ENCODE measurements around the gene UBAC2. TPM values are rescaled to one million over a fixed set of nuclear protein-coding genes. Genes with fewer than 3 reads are reported as not detected.

Gene UBAC2
- total RNA-seq, 1 donor from 2014 or later: 44.3 TPM

GRCh38 chr13:99205621-99206220 lies 5.1 kb downstream of the UBAC2 start:
- intact Hi-C loops (cut with micrococcal nuclease): no loop called here
- no peaks in the 10 kb centered on the region for H3K9me3 ChIP-seq (replicated peaks)

DNA sequence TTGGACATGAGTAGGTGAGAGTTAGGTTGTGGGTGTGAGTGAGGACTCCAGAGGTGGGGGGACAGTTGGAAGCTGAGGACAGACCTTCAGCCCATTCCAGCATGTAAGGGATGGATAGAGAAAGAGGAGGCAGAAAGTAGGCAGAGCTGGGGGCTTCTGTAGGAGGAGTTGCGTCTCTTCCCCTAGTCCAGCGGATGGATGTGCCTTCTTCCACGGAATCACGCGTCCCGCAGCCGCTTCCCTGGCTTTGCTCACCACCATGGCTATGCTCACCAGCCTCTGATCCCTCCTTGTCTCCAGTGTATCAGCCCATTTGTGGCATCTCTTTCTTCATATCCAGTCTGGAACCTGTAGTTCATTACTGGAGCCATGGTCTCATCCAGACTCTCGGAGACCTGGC lies 5.6 kb downstream of the UBAC2 start:
- Histone ChIP-seq H3K27me3 (ENCODE audit: low read depth) (no peaks in the 10 kb centered on the region), H3K4me3 (no peak overlapping the region), H3K9me3 (replicated peaks) (no peaks in the 10 kb centered on the region), H3K27ac (replicated peaks) (no peak overlapping the region), H3K4me1 (peaks cover 44% of the 10 kb centered on the region), H3K36me3 (peaks cover 10% of the 10 kb centered on the region)
- intact Hi-C loops (cut with micrococcal nuclease): no loop called here
- TF ChIP-seq, protein P1, sequence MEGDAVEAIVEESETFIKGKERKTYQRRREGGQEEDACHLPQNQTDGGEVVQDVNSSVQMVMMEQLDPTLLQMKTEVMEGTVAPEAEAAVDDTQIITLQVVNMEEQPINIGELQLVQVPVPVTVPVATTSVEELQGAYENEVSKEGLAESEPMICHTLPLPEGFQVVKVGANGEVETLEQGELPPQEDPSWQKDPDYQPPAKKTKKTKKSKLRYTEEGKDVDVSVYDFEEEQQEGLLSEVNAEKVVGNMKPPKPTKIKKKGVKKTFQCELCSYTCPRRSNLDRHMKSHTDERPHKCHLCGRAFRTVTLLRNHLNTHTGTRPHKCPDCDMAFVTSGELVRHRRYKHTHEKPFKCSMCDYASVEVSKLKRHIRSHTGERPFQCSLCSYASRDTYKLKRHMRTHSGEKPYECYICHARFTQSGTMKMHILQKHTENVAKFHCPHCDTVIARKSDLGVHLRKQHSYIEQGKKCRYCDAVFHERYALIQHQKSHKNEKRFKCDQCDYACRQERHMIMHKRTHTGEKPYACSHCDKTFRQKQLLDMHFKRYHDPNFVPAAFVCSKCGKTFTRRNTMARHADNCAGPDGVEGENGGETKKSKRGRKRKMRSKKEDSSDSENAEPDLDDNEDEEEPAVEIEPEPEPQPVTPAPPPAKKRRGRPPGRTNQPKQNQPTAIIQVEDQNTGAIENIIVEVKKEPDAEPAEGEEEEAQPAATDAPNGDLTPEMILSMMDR (IDR thresholded peaks at IDR 0.05; ENCODE audit: borderline replicate concordance): no peak
- DNase-seq: no peak

More at GRCh38 chr13:99205621-99206220, 5.1 kb downstream of the UBAC2 start:
- H3K4me3 ChIP-seq: no peak overlapping the region
- H3K27ac ChIP-seq (replicated peaks): no peak overlapping the region
- no peak for DNase-seq
- H3K4me1 ChIP-seq: peaks cover 49% of the 10 kb centered on the region
- no peaks in the 10 kb centered on the region for H3K27me3 ChIP-seq (ENCODE audit: low read depth)
- H3K36me3 ChIP-seq: peaks cover 10% of the 10 kb centered on the region
- TF ChIP-seq, protein P1 (IDR thresholded peaks at IDR 0.05; ENCODE audit: borderline replicate concordance): no peak

- TF ChIP-seq, protein P1 (IDR thresholded peaks at IDR 0.05; ENCODE audit: borderline replicate concordance): no peak
- Histone ChIP-seq H3K27me3 (ENCODE audit: low read depth) (no peaks in the 10 kb centered on the region), H3K36me3 (peaks cover 10% of the 10 kb centered on the region), H3K27ac (replicated peaks) (no peak overlapping the region), H3K4me3 (no peak overlapping the region), H3K4me1 (peaks cover 37% of the 10 kb centered on the region), H3K9me3 (replicated peaks) (no peaks in the 10 kb centered on the region)
- intact Hi-C loops (cut with micrococcal nuclease): no loop called here
- DNase-seq: no peak
These were observed 6.2 kb downstream of the UBAC2 start for GRCh38 chr13:99206873-99207272.

GRCh38 chr13:99207511-99207910 lies 6.9 kb downstream of the UBAC2 start:
- no peak for DNase-seq
- H3K4me1 ChIP-seq: peaks cover 31% of the 10 kb centered on the region
- intact Hi-C loops (cut with micrococcal nuclease): no loop called here
- TF ChIP-seq, protein P1 (IDR thresholded peaks at IDR 0.05; ENCODE audit: borderline replicate concordance): no peak
- no peak overlapping the region for H3K4me3 ChIP-seq
- H3K27ac ChIP-seq (replicated peaks): no peak overlapping the region
- H3K27me3 ChIP-seq (ENCODE audit: low read depth): no peaks in the 10 kb centered on the region
- no peaks in the 10 kb centered on the region for H3K9me3 ChIP-seq (replicated peaks)
- peaks cover 10% of the 10 kb centered on the region for H3K36me3 ChIP-seq

GRCh38 chr13:99208185-99208584 lies 7.5 kb downstream of the UBAC2 start:
- TF ChIP-seq, protein P1 (IDR thresholded peaks at IDR 0.05; ENCODE audit: borderline replicate concordance): no peak
- no peak overlapping the region for H3K4me3 ChIP-seq
- intact Hi-C loops (cut with micrococcal nuclease): no loop called here
- no peaks in the 10 kb centered on the region for H3K9me3 ChIP-seq (replicated peaks)
- no peaks in the 10 kb centered on the region for H3K27me3 ChIP-seq (ENCODE audit: low read depth)
- peaks cover 24% of the 10 kb centered on the region for H3K4me1 ChIP-seq
- no peak overlapping the region for H3K27ac ChIP-seq (replicated peaks)
- DNase-seq: no peak
- peaks cover 10% of the 10 kb centered on the region for H3K36me3 ChIP-seq

All from left ventricle myocardium inferior (tissue), 1 donor.